NCI-H1092 treated with DMSO at 0.1 percent for 48 hours (cell line): ENCODE data around the gene ADAMTS17.

Source experiments
- DNase-seq: peaks from one replicate; lab custom pipeline; 2025; lab: John Stamatoyannopoulos, UW

The ADAMTS17 gene

DNA sequence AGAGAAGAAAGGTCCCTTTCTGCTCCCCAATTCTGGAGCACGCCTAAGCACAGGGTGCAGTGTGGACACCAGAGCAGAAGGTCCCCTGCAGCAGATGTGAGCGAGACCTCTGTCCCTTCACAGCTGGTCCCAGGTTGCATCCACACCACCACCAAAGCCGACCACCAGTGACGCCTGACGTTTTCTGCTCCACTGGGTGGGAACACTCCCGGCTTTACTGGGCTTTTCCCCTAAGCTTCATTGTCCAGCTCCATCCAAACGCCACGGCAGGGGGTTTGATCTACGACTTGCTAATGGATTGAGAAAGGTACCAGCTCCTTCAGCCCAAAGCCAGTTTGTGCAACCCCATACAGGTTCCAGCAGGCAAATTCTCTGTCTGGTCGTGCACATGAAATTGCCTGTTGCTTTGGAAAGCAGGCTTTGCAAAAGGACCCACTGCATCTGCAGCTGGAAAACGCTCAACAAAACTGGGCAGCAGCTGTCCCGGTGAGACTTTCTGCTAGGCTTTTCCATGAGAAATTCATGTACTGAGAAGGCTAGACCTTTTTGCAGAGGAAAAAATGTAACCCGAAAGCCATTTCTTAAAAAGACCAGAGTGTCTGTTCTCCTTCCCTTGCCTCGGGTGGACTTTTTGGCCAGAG, 31.1 kb downstream of the ADAMTS17 start:
- no peak for DNase-seq

DNA sequence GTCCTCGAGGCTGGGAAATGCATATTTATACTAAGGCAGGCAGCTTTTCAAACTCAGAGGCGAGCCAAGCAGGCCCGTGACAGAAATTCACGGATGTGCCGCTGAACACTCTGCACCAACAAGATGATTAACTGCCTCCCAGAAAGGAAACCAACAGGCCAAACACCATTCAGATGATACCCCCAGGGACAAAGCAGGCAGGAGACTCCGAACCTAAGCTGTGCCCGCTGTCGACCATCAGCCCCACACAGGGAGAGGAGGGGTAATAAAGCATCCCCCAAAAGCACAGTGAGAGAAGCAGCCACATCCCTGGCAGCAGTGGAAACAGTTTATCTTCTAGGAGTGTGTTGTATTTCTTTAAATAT, 31.8 kb downstream of the ADAMTS17 start:
- DNase-seq: peak; percentile 7

DNA sequence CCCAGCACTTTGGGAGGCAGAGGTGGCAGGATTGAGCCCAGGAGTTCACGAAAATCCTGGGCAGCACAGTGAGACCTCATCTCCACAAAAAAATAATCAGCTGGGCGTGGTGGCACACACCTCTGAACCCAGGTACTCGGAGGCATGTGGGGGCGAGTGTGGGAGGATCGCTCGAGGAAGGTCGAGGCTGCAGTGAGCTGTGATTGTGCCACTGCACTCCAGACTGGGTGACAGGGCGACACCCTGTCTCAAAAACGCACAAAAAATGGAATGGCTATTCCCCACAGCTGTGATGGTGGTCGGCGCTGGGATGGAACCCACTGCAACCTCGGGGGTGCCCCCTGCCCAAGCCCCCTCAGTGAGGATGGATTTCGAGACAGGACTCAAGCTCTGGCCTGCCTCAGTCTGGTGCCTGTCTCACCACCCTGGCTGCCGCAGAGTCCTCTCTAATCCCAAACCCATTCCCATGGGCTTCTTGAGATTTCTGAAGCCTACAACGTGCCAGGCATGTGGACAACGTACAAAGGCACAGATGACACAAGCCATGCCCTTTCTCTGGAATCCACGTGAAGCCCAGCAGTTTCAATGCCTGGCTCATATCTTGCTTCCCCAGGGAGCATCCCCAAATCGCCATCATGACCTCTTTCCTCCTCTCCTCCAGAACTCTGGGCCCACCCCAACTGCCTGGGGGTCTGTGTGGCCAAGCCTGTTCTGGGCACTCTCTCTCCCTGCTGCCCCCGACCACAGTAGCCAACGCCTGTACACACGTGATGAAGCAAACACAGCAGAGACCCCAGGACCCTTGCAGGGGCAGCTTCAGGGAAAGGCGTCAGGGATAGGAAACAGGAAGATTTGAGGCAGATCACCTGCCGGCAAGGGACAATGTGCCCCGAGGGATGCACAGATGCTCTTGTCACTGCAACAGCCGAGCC, 32.4 kb downstream of the ADAMTS17 start:
- no peak for DNase-seq

DNA sequence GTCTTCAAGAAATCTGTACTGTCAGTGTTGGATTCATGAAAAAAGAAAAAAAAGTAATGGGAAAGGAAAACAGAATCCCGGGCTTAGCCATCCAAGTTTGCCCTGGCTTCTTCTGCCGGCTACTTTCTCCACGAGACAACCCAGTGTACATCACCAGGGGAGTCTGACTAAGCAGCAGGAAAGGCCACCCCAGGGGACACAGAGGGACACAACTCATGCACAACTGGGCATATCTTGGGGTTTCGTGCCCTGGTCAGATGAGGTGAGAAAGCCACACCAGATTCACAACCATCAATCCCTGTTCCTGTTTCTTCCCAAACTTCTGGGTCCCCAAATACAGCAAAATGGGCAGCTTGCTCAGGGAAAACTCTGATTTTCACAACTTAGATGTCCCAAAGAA, 33.2 kb downstream of the ADAMTS17 start:
- DNase-seq: no peak

DNA sequence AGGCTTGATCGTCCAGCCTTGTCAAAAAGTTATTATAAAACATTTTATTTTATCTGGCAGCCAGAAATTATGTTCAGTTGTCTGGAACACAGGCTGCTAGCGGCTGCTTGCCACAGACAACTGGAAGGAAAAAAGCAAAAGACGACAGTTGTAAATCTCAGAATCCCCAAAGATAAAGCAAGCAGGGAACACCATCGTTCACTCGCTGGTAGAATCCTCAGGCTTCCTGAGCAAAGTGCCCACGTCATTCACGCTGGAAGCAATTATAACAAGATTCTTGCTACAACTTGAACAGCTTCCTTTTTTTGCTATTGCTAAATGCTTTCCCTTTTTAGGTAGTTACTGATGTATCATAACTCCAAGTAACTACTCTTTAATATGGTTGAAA, 33.6 kb downstream of the ADAMTS17 start:
- DNase-seq: no peak

DNA sequence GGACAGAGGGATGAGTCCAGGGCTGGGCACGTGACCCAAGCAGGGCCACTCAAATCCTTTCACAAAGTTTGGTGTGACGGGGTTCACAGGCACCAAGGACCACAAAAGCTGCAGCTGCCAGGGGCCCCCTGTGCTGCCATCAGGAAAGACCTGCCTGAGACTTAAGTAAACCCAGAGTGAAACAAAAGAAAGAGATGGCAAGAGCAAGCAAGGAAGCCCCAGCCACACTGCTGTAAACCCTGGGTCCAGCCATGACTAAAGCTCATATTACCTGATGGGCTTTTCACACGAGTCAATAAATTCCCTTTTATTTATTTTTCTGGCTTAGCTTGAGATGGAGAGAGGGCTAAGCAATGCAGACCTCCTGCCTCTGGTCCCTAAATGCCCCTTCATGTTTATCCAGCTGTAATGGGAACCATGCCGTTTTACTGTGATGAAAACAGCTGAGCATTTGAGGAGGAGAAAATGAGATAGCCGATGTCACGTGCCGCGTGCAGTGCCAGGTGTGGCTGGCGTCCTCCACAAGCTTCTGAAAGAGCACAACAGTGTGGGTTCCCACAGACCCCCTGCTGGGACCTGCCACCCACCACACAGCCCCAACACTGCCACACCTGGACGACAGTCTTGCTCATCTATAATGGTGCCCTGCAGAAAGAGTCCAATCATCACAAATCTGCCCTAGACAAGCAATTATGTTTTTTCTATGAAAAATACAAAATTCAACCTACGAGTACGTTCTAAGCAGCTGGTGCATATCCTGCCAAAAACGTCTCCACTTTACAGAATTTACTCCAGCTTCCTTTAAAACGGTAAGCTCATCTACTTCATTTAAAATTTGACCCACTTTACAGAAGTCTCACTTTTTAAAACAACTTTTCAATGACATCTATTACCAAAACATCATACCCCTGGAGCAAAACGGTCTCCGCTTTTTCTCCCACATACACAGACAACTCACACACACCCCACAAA, 34.2 kb downstream of the ADAMTS17 start:
- DNase-seq: peak; percentile 93

DNA sequence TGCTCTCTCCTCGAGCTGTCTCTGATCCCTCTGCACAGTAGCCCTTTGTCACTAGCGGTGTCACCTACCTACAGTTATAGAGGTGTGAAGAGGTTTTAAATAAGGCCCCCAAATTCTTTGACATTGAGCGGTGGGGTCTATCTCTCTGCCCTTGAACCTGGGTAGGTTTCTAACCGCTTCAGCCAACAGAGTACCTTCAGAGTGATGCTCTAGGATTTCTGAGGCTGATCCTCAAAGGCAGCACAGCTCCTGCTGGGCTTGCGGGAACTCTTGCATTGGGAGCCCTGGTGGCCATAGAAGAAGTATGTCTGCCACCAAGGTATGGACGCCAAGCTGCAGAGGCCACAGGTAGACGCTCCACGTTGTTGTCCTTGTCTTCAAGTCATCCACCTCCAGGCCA, 35.7 kb downstream of the ADAMTS17 start:
- no peak for DNase-seq

DNA sequence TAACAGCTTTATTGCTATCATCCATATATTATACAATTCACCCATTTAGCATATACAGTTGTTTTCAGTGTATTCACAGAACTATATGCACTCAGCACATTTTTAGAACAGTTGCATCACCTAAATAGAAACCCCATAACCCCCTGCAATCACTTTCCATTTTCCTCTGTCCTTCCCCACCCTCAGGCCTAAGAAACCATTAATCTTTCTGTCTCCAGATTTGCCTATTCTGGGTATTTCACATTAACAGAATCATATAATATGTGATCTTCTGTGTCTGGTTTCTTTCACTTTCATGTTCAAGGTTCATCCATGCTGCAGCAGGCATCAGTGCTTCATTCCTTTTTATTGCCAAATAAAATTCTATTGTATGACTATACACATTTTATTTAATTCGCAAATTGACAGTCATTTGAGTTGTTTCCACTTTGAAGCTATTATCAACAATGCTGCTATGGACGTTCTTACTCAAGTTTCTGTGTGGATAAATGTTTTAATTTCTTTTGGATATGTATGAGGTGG, 39.8 kb downstream of the ADAMTS17 start:
- no peak for DNase-seq

DNA sequence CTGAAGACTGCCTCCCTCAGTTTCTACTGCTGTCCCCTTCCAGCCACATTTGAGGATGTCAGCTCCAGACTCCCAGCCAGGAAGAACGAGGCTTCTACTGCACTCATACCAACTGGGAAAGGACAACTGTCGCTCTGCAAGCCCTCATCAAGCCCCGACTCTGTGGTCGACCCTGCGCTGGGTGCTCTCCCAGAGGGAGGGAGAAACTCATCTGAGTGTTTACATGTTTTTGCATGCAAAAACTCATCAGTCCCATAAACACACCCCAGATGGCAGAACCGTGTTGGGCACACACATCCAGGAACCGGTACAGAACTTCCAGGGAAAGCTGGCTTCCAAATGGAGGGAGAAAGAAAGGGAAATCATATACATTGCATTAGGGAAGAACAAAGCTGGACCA, 43.5 kb downstream of the ADAMTS17 start:
- no peak for DNase-seq

DNA sequence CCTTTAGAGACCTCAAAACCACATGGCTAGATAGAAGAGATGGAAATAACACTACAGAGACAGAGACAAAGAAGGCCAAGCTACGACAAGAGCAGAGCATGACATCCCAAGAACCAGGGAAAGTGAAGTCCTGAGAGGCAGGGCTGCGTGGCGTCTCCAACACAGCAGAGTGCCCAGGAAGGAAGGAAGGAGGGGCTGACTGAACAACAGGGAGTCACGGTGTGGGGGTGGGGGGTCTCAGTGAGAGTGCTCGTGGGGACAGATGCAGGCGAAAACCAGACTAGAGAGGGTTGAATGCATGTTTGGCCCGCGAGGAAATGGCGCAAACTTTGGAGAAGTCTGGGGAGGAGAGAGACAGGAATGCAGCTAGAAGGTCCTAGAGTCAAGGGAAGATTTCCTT, 44.0 kb downstream of the ADAMTS17 start:
- DNase-seq: no peak

DNA sequence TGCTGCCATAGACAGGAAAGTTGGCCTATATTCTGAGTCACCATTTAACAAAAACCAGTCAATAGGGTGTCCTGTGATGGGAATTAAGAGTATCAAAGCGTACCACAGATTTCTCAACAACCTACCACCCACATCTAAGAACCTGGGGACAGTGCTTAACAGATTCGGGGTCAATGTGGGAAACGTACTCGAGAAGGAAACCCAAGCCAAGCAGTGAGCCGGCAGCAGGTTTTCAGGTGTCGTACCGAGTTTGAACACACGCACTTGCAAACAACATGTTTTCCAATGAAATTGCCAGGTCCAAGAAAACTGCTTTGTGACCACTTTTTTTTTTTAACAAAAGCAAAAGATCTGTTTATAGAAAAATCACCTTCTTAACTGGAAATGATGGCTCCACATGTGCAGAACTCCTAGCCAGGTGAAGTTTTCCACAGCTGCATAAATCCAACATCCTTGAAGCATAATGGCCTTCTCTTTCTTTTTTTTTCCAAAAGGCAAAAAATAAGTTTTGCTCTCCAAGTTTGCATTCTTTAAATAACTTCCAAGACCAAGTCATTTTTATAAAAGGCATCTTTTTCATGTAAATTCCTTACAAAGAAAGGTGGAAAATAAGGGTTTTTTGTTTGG, 45.7 kb downstream of the ADAMTS17 start:
- no peak for DNase-seq

DNA sequence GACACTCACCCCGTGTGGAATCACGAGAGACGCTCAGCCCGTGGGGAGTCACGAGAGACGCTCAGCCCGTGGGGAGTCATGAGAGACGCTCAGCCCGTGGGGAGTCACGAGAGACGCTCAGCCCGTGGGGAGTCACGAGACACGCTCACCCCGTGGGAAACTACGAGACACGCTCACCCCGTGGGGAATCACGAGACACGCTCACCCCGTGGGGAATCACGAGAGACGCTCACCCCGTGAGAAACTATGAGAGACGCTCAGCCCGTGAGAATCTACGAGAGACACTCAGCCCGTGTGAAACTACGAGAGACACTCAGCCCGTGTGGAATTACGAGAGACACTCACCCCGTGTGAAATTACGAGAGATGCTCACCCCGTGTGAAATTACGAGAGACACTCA, 49.8 kb downstream of the ADAMTS17 start:
- DNase-seq: no peak

DNA sequence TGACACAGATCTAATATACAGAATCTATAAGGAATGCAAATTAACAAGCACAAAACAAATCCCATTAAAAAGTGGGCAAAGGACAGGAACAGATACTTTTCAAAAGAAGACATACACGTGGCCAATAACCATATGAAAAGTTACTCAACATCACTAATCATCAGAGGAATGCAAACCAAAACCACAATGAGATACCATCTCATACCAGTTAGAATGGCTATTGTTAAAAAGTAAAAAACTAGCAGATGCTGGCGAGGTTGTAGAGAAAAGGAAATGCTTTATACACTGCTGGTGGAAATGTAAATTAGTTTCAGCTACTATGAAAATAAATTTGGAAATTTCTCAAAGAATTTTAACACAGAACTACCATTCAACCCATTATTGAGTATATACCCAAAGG, 50.7 kb downstream of the ADAMTS17 start:
- DNase-seq: no peak

DNA sequence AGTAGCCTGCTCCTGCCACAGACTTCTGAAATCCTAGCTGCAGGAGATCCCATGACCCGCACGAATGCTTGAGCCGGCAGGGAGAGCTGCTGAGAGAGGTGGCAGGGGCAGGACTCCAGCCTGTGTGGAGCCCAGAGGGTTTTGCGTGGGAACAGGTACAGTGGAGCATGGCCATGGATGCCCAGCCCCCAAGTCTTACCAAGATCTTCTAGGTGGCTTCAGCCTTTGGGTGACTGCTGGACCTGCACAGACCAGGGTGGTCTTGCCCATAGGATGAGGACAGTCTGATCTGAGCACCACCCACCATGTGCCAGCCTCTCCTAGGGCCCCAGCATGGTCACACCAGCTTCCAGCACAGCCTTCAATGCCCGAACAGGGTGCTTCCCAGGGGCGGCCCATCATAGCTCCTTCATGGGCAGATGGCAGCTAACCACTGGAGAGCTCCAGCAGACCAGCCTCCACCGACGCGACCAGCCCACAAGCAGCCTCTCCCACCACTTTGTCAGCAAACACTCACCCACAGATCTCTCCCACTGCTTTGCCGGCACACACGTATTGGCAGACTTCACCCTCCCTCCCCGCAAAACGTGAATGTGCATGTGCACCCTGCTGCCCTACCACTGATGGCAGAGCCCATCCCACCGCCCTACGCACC, 56.0 kb downstream of the ADAMTS17 start:
- no peak for DNase-seq

DNA sequence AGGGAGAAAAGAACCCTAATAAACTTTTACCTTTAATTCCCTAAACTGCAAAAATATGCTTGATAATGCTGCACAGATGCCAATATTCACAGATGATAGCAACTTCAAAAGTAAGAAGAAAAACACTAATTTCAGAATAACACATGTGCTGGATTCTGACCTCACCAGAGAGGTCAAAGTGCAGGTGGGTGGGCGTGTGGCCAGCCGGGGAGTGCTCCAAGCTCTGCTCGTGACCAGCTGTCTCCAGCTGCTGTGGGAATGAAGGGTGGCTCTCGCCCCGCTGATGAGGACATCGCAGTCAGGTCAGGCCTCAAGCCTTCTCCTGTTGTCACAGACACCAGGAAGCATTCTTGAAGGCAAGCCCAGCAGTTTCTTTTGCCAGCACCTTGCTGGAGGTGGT, 57.1 kb downstream of the ADAMTS17 start:
- no peak for DNase-seq

DNA sequence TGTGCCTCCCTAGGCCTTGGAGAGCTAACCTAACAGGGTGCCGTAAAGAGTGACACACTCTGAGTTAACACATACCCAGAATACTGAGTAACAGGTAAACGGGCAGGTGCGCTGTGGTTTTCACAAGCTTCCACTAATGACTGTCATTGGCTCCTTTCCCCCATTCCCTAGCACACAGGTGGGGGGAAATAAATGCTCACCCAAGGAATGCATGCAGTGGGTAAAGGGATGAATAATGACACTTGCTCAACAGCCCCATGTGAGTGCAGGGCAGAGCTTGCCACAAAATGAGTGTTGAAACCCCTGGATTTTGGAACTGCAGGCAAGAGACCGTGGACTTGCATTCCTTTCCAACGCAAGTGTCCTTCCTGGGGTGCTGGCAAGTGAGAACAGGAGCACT, 57.6 kb downstream of the ADAMTS17 start:
- DNase-seq: no peak

DNA sequence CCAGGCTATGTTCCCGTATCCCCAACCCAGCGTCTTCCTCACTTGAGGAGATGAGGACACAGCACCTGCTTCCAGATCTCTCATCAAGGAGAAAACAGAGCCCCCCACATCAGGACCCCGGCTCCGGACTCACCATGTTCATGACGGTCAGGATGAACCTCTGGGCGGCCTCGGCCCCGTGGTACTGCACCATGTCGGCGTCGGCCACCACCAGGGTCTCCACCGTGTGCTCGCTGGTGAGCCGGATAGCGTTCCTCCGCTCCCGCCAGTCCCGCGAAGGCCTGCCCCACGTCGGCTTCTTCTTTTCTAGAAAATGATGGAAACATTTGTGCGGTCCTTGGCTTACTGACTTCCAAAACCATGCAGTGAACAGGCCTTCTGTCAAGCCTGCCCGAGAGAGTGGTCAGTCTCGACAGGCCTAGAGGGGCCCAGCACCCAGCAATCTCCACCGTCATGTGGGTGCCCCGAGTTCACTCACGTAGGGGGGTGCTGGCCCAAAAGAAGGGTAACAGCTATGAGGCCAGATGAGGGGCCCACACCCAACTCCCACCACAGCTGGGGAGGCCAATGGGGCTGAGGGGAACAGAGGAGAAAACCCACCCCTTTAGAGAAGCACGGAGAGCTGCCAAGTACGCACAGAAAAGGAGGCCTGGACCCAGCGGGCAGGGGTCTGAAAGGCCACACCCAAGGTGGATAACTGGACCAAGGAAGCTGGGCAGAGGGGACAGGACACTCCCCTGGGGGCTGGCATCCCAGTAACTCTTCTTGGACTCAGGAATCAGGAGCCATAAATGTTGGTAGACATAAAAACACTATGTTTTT, 60.5 kb downstream of the ADAMTS17 start:
- no peak for DNase-seq

DNA sequence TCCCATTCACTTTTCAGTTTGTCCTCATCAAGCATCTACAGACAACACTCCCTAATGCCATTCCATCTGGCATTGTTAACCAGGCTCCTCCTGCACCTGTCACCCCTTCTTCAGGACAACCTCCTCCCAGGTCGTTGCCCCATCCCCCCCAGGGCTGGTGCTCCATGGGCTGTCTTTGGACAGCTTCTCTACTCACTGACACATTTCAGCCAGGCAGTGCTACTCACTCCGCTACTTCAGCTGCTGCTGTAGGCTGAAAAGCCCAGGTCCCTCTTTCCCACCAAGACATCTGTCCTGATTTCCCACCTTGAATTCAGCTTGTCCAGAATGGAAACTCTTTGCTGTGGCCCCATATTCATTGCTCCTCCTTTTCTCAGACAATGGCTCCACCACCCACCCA, 61.9 kb downstream of the ADAMTS17 start:
- no peak for DNase-seq

DNA sequence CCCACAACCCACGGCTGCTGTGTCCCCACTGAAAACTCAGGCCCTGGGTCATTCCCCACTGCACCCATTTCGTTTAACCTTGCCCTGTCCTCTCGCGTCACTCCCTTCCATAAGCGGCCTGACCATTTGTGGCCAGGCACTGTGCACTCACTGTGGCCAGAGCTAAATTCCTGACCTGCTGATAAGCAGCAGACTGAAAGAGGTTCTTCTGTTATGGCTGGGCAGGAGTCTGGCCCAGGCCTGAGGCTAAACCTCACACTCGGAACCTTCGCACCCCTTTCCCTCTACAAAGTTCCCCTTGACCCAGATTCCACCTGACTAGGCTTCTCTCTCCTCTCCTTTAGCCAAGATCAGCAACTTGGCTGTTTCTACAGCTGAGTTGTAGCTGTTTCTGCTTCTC, 62.3 kb downstream of the ADAMTS17 start:
- no peak for DNase-seq
